GM21576 (cell line): Measurements from ENCODE around the gene TBC1D9B.
A peak's percentile ranks its signal among the peaks of the same experiment; 100 is the strongest.

Experiments
- ATAC-seq: cut with Tn5 transposase; IDR thresholded peaks from one replicate; pipeline ENCODE4 v1.9.1; 2021; ENCODE audit warnings: mild to moderate bottlenecking, moderate library complexity; ENCODE audit not compliant: unreplicated experiment

The TBC1D9B gene

DNA sequence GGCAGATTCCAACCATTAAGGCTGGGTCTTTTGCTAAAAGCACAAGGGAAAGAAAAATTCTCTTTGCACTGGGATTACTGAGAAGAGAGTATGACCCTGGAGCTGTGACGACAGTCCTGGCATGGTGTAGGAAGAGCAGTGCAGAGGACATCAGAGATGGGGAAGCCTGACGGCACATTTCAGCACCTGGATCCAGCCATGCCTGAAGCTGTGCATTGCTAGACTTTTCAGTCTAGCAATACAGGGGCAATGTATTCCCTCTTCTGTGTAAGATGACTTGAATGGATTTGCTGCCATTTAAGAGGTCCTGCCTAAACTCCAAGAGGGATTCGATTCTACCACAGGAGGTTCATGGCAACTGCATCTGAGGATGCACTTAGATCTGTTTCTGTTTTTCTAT lies 36.7 kb downstream of the TBC1D9B start:
- no peak for ATAC-seq

DNA sequence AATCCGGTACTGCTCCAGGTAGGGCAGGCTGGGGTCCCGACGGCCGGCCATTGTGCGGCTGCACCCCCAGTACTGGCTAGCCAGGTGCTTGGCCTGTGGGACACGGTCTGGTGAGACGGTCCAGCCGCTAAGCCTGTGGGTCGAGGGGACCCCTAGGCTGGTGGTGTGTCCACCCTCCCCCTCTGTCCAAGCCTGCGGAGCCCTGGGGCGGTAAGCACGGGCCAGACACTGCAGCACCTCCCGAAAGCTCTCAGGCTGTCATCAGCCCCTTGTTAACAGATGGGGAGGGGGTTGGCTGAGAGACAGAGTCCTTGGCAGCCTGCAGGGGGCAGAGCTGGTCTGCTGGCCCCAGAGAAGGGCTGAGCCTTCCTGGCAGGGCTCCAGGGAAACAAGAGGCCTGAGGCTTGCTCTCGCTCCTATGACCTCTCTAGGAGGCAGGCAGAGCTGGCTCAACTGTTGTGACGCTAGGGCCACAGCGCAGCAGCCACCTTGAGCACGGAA lies 37.2 kb downstream of the TBC1D9B start:
- no peak for ATAC-seq

- no peak for ATAC-seq
Observed at GRCh38 chr5:179869641-179870402, 37.9 kb downstream of the TBC1D9B start.

- no peak for ATAC-seq
Observed at GRCh38 chr5:179869101-179869500, 38.6 kb downstream of the TBC1D9B start.

GRCh38 chr5:179868541-179868940 lies 39.2 kb downstream of the TBC1D9B start:
- ATAC-seq, result no peak

DNA sequence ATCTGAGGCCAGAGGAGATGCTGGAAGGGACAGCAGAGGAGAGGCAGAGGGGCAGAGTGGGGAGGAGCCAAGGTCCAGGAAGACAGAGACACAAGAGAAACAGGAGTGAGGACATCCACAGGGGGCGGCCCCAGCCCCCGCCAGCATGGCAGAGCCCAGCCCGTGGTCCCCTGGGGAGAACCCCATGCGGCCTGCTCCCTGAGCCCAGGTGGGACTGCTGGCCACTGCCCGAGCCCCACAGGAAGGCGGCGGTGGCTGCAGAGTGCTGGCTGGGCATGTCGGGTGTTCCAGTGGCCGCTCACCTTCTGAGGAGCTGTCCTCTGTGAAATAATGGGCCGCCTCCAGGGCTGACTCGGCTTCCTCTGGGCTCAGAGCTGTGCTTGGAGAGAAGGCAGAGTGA lies 40.2 kb downstream of the TBC1D9B start:
- no peak for ATAC-seq

DNA sequence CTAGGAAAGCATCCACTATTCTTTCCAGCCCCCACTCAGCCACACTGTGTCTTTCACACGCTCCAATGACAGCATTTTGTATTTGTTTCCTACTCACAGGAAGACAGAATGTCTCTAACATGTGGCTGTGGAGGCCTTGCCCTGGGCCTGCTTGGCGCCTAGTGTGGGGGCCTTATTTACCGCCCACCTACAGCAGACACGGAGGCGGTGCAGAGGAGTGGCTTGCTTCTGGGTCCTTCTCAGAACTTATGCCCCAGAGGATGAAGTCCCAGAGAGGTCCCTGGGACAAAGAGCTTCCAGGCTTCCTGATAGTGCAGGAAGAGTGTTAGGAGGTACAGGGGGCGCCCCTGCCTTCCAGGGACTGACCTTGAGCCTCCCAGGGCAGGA lies 40.6 kb downstream of the TBC1D9B start:
- no peak for ATAC-seq

GRCh38 chr5:179866241-179867078 lies 41.2 kb downstream of the TBC1D9B start:
- ATAC-seq, result no peak

- no peak for ATAC-seq
Observed at GRCh38 chr5:179865491-179866240, 42.0 kb downstream of the TBC1D9B start.

DNA sequence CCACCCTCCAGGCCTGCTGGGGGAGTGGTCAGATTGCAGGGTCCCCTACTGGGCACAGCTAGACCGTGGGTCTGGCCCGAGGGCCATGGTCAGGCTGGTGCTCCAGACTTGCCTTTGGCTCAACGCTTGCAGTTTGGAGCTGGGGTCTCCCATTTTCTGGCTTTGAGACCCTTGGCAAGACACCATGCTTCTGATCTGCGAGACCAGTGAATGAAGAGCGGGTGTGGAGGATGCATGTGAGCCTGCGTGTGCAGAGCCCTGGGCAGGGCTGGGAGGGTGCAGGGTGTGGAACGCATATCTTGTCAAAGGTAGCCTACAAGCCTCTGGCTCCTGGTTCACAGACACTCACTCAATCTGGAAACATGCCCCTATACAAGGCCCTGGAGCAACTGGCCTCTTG lies 43.0 kb downstream of the TBC1D9B start:
- no peak for ATAC-seq

DNA sequence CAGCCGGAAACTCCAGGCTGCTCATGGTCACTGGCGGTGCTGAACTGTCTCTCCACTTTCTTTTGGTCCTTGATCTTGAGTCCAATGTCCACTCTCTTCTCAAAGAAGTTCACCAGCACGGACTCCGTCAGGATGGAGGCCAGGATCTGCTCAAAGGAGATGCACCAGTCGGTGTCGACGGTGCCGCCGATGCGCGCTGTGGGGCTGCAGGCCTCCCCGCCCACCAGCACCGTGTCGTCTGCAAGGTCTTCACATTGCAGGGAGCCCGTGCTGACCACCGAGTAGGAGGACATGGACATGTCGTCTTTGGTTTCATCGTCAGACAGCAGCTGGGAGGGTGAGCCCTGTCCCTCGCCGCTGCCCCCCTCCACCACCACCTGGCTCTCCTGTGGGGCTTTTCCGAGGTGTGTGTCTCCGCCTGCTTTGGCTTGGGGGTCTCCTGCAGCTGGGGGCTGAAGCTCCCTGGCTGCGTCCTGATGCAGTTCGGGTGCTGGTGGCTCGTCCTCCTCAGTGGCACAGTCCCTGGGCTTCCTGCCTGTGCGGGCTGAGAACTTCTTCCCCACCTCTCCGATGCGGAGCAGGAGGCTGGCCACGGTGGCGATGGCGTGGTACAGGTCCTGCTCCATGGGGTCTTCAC lies 44.1 kb downstream of the TBC1D9B start:
- no peak for ATAC-seq

GRCh38 chr5:179862891-179863290 lies 44.8 kb downstream of the TBC1D9B start:
- ATAC-seq, result no peak

DNA sequence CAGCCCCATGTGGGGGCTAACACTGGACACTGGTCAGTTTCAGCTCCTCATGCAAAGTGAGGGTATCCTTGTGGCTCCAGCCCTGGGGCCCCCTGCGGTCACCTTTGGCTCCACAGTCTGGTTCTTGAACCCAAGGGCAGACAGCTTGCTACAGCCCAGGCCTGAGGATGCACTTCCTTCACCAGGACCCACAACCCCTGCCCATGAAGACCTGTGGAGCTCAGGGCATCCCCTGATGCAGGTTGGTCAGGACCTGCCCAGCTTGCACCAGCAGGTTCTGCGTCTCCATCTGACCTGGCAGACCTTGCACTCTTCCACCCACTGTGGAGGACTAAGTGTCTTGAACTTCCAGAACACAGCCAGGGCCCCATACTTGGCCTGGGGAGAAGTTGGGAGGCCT lies 45.4 kb downstream of the TBC1D9B start:
- ATAC-seq, result no peak

DNA sequence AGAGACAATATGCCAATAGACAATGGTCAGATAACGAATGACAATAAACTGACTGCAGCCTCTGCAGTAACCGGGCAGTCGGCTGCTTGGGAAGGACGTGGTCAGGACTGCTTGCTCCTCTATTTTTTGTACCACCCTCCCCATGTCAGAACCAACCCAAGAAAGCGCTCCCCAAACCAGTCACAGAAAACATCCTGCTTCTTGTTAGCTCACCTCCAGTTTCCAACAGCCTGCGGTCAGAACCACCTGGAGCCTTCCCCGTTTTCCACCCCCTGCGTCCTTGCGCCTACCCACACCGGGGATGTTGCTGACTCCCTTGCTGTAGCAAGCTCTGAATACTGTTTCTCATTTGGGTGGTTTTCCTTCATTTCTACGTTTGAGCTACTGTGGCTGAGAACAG lies 47.4 kb downstream of the TBC1D9B start:
- no peak for ATAC-seq

DNA sequence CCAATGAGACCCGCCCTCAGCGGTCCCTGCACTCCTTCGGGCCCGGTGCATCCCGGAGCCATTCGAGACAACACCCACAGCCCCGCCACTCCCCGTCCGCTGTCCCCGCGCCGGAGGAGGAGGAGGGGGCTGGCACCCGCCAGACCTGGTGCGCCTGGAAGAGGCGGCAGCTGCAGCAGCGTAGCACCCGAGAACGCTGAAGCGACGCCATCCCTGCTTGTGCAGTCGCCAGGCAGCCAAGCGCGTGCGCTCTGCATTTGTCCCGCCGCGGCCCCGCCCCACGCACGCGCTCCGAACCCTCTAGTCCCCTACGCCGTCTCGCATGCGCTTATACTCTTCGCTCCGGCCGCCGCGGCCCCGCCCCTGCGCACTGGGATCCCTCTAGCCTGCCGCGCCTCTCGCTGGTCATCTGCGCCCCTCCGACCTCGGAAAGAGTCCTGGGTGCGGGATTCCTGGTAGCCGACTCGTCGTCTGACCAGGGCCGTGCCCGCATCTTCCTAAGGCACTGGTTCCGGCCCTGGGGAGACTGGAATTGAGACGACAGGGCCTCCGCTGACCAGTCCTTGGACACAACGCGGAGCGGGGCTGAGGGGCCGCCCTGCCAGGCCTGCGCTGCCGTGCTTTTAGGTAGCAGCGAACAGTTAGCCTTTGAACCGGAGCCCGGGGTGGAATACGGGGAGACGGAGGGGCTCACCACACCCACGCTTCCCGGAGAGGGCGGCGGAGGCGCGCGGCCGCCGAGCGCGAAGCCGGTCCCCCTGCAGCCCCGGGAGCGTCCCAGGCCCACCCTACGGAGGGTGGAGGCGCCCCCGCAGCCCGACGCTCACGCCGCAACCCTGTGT lies 48.9 kb downstream of the TBC1D9B start, which contains the start of gene MRNIP:
TSS of gene MRNIP (minus strand) at position 232 of the 842 bp plus-strand sequence. CDS start at position 211, 21 bp downstream.
- peak; percentile 97 for ATAC-seq

GRCh38 chr5:179858241-179858585 lies 49.5 kb downstream of the TBC1D9B start:
- ATAC-seq, result peak; percentile 45

GRCh38 chr5:179854356-179854755 lies 53.3 kb downstream of the TBC1D9B start:
- no peak for ATAC-seq

GRCh38 chr5:179852993-179853547 lies 54.6 kb downstream of the TBC1D9B start:
- ATAC-seq, result peak; percentile 92

- no peak for ATAC-seq
Observed at GRCh38 chr5:179841621-179842020, 66.1 kb downstream of the TBC1D9B start.

- no peak for ATAC-seq
Observed at GRCh38 chr5:179840766-179841165, 66.9 kb downstream of the TBC1D9B start.
